Measurements from ENCODE around the gene KIRREL3. TPM values are rescaled to one million over a fixed set of nuclear protein-coding genes. Genes with fewer than 3 reads are reported as not detected.

The KIRREL3 gene
- total RNA-seq, 1 donor from 2014 or later: 0.38 TPM

- DNase-seq (ENCODE audit: low spot score): no peak
- Mint-ChIP-seq H3K9me3 (ENCODE audit: unreplicated experiment) (no peaks in the 10 kb centered on the region), H3K4me1 (ENCODE audit: unreplicated experiment) (no peaks in the 10 kb centered on the region), H3K27ac (ENCODE audit: unreplicated experiment) (no peak overlapping the region), H3K36me3 (ENCODE audit: low read depth, unreplicated experiment) (no peaks in the 10 kb centered on the region), H3K27me3 (ENCODE audit: unreplicated experiment) (peaks cover 3% of the 10 kb centered on the region), H3K4me3 (ENCODE audit: unreplicated experiment) (no peak overlapping the region)
- TF ChIP-seq, protein P1, sequence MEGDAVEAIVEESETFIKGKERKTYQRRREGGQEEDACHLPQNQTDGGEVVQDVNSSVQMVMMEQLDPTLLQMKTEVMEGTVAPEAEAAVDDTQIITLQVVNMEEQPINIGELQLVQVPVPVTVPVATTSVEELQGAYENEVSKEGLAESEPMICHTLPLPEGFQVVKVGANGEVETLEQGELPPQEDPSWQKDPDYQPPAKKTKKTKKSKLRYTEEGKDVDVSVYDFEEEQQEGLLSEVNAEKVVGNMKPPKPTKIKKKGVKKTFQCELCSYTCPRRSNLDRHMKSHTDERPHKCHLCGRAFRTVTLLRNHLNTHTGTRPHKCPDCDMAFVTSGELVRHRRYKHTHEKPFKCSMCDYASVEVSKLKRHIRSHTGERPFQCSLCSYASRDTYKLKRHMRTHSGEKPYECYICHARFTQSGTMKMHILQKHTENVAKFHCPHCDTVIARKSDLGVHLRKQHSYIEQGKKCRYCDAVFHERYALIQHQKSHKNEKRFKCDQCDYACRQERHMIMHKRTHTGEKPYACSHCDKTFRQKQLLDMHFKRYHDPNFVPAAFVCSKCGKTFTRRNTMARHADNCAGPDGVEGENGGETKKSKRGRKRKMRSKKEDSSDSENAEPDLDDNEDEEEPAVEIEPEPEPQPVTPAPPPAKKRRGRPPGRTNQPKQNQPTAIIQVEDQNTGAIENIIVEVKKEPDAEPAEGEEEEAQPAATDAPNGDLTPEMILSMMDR (IDR thresholded peaks at IDR 0.05; ENCODE audit: unreplicated experiment): no peak
These were observed 532.5 kb downstream of the KIRREL3 start for GRCh38 chr11:126468102-126468521.

DNA sequence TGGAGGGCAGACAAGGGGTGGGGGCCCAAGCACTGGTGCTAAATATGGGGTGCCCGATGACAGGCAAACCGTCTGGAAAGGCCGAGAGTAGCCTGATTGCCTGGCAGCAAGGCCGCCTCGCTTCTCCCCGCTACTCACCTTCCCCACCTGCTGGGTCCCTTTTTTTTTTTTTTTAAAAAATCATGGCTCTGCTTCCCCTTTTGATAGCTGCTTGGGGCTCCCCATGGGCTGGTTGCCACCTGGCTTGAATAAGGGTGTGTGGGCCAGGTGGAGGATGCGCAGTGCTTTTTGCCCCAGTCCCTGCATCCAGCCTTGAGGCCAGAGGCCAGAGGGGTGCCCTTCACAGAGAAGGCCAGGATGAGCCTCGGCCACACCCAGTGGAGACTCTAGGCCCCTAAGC, 533.1 kb downstream of the KIRREL3 start:
- Mint-ChIP-seq H3K27me3 (ENCODE audit: unreplicated experiment) (peaks cover 3% of the 10 kb centered on the region), H3K4me1 (ENCODE audit: unreplicated experiment) (no peaks in the 10 kb centered on the region), H3K36me3 (ENCODE audit: low read depth, unreplicated experiment) (no peaks in the 10 kb centered on the region), H3K9me3 (ENCODE audit: unreplicated experiment) (no peaks in the 10 kb centered on the region), H3K27ac (ENCODE audit: unreplicated experiment) (no peak overlapping the region), H3K4me3 (ENCODE audit: unreplicated experiment) (no peak overlapping the region)
- TF ChIP-seq, protein P1 (IDR thresholded peaks at IDR 0.05; ENCODE audit: unreplicated experiment): no peak
- DNase-seq (ENCODE audit: low spot score): no peak

GRCh38 chr11:126467046-126467370, 533.6 kb downstream of the KIRREL3 start:
- H3K36me3 Mint-ChIP-seq (ENCODE audit: low read depth, unreplicated experiment): no peaks in the 10 kb centered on the region
- TF ChIP-seq, protein P1 (IDR thresholded peaks at IDR 0.05; ENCODE audit: unreplicated experiment): no peak
- H3K27me3 Mint-ChIP-seq (ENCODE audit: unreplicated experiment): peaks cover 3% of the 10 kb centered on the region
- no peak for DNase-seq (ENCODE audit: low spot score)
- no peak overlapping the region for H3K27ac Mint-ChIP-seq (ENCODE audit: unreplicated experiment)
- H3K4me1 Mint-ChIP-seq (ENCODE audit: unreplicated experiment): no peaks in the 10 kb centered on the region
- no peak overlapping the region for H3K4me3 Mint-ChIP-seq (ENCODE audit: unreplicated experiment)
- no peaks in the 10 kb centered on the region for H3K9me3 Mint-ChIP-seq (ENCODE audit: unreplicated experiment)

DNA sequence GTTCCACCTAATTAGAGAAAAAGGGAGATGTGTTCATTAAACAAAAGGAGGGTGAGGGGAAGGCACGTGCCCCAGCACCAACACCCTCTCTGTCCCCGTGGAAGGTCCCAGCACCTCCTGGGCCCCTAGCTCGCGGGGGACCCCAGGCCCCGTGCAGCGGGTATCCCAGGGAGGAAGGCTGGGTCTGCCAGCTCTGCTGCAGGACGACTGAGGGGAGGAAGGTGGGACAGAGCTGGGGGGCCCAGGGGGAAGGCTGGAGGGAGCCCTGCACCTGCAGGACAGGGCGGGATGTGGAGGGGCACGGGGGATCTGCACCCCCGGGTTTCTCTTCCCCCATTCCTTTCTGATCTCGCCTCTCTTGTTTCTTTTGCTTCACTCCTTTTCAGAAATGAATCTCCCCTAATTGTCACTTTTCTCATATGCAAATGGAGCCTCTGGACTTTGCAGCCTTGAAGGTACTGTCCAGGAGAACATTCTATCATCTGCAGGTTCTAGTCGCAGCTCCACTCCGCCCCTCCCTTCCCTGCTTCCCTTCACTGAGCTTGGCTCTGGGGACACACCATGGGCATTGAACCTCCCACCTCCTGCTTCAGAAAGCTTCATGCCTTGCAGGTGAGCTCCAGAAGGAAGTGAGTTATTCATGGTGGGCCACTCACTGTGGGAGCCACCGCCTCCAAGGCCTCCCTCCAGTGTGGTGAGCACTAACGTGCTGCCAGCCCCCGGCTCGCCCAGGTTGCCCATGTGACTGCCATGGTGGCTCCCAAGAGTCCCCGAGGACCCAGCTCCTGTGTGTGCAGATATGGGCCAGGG, 534.1 kb downstream of the KIRREL3 start:
- Mint-ChIP-seq H3K27me3 (ENCODE audit: unreplicated experiment) (peaks cover 3% of the 10 kb centered on the region), H3K36me3 (ENCODE audit: low read depth, unreplicated experiment) (no peaks in the 10 kb centered on the region), H3K4me3 (ENCODE audit: unreplicated experiment) (no peak overlapping the region), H3K9me3 (ENCODE audit: unreplicated experiment) (no peaks in the 10 kb centered on the region), H3K4me1 (ENCODE audit: unreplicated experiment) (no peaks in the 10 kb centered on the region), H3K27ac (ENCODE audit: unreplicated experiment) (no peak overlapping the region)
- no peak for DNase-seq (ENCODE audit: low spot score)
- TF ChIP-seq, protein P1 (IDR thresholded peaks at IDR 0.05; ENCODE audit: unreplicated experiment): no peak

DNA sequence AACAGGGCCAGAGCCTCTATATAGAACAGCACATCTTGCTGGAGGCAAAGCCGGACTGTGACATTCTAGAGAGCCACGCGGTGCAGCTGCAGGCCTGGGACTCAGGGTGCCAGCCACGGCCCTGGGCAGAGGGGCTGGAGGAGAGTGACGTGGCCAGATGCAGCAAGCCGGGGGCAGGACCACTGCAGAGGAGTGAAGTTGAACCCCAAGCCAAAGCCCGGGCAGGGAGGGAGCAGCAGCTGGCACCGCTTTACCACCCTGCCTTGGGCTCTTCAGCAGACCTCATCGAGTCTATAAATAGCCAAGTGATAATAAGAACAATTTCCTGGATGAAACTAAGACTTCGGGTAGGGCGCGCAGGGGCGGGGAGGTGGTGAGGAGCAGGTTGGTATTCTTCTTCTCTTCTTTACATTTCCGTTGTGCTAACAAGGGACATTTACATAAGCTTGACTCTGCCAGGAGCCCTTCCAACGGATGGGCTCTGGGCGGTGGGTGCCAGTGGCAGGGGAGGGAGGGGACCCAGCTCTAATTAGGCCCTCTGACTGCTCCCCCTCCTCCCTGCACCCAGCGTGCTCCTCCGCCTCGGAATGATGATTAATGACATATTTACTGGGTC, 534.9 kb downstream of the KIRREL3 start:
- no peak overlapping the region for H3K27ac Mint-ChIP-seq (ENCODE audit: unreplicated experiment)
- H3K4me3 Mint-ChIP-seq (ENCODE audit: unreplicated experiment): no peak overlapping the region
- H3K27me3 Mint-ChIP-seq (ENCODE audit: unreplicated experiment): peaks cover 3% of the 10 kb centered on the region
- no peaks in the 10 kb centered on the region for H3K9me3 Mint-ChIP-seq (ENCODE audit: unreplicated experiment)
- no peaks in the 10 kb centered on the region for H3K36me3 Mint-ChIP-seq (ENCODE audit: low read depth, unreplicated experiment)
- no peaks in the 10 kb centered on the region for H3K4me1 Mint-ChIP-seq (ENCODE audit: unreplicated experiment)
- TF ChIP-seq, protein P1 (IDR thresholded peaks at IDR 0.05; ENCODE audit: unreplicated experiment): no peak
- no peak for DNase-seq (ENCODE audit: low spot score)
